Pericardium fibroblast (primary cell): Measurements from ENCODE around the gene ST8SIA4. TPM values are rescaled to one million over a fixed set of nuclear protein-coding genes. Genes with fewer than 3 reads are reported as not detected.

ENCODE experiments used
- total RNA-seq: library from RNA; depleted of rRNA; stranded (reverse); fragments of >200 nt; gene quantifications from 2 replicates; pipeline ENCODE4 v1.2.3, GENCODE V29; 2015

ST8SIA4 gene
- 0.47 and 0.85 TPM in 2 replicates for total RNA-seq

GRCh38 chr5:100903039-100903887 lies at the start of gene ST8SIA4:
Gene ST8SIA4 (minus strand): TSS chr5:100903282. CDS start chr5:100902955, 327 bp downstream.

